IPS-18a (cell line): ENCODE data around the gene ENTR1.

Experiments used
- H3K27ac ChIP-seq: one replicate; pipeline ENCODE4 v1.5.1; 2013; ENCODE audit warnings: low read length
- H3K27me3 ChIP-seq: one replicate; pipeline ENCODE4 v1.6.1; 2013; ENCODE audit warnings: mild to moderate bottlenecking, low read length; ENCODE audit not compliant: control insufficient read depth, insufficient read depth
- H3K36me3 ChIP-seq: one replicate; pipeline ENCODE4 v1.6.1; 2013; ENCODE audit warnings: low read depth, low read length; ENCODE audit not compliant: control insufficient read depth
- H3K4me1 ChIP-seq: one replicate; pipeline ENCODE4 v1.6.1; 2013; ENCODE audit warnings: low read depth, low read length; ENCODE audit not compliant: control insufficient read depth
- H3K4me3 ChIP-seq: one replicate; pipeline ENCODE4 v1.5.1; 2013; ENCODE audit warnings: low read length
- H3K9ac ChIP-seq: one replicate; pipeline ENCODE4 v1.6.1; 2013; ENCODE audit warnings: mild to moderate bottlenecking, low read length, moderate library complexity
- H3K9me3 ChIP-seq: one replicate; pipeline ENCODE4 v1.6.1; 2013; ENCODE audit warnings: low read depth, low read length; ENCODE audit not compliant: control insufficient read depth

The ENTR1 gene

DNA sequence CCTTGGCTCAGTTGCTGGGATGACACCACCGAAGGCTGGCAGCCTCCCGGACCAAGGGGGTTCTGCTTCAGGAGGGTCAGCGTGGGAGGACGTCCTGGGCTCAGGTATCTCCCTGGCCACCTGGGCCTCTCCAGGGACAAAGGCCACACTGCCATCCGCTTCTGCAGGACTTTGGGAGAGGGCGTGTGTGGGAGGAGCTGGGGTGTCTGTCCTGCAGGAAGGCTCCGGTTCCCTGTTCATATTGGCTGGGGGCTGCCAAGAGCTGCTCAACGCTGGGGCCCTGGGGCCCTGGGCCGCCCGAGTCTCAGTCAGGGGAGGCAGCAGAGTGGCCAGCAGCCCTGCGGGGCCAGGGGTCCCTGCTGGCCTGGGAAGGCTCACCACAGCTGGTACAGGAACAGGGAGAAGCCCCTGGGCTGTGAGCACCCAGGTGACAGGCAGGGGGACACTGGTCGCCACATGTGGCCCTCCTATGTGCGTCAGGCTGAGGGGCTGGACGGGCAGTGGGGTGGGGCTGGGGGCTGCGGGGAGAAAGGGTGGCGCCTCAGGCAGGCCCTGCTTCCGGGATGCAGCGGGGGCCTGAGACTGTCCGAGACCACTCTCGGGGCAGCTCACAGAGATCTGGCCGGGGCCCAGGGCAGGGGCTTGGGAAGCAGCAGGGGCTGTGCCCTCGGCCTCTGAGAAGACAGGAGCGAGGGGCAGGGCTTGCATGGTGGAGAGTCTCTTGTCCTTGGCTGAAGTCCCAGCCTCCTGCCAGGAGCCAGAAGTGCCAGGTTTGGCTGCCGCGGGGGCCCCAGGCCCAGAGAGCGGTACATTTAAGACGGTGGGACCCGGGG is 32.0 kb downstream of the ENTR1 start:
- no peak overlapping the region for H3K9ac ChIP-seq
- H3K27ac ChIP-seq = no peak overlapping the region
- no peaks in the 10 kb centered on the region for H3K9me3 ChIP-seq
- no peaks in the 10 kb centered on the region for H3K27me3 ChIP-seq
- H3K4me3 ChIP-seq = no peak overlapping the region
- H3K36me3 ChIP-seq = peaks cover 41% of the 10 kb centered on the region
- H3K4me1 ChIP-seq = no peaks in the 10 kb centered on the region

DNA sequence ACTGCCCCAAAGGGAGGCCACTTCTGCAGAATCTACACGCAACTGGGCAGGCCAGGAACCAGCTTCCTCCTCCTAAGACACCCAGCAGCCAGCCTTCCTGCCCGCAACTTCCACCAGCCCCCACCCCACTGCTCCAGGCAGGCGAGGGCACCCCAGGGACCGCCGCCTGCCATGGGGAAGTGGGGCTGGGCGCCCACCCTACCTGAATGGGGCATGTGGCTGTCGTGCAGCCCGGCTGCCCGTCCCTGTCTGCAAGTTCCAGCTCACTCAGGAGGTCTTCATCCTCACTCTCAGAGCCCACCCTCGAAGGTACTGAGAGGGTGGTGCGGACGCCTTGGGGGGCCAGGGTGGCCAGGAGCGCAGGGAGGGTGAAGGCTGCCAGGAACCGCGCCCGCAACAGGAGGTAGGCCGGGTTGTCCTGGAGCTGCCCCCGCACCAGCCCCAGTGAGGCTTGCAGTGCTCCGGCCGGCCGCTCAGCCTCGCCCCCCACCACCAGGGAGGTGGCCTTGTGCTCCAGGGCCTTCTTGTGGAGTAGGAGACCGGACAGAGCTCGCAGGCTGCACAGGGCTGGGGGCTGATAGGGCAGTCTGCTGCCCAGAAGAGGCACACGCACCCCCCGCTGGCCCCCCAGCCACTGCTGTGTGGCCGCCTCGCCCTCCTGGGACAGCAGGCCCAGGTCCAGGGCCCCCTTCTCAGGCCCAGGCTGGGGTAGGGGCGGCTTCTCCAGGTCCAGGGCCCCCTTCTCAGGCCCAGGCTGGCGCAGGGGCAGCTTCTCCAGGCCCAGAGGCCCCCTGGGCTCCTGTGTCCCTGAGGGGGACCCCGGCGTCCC is 32.9 kb downstream of the ENTR1 start:
- no peaks in the 10 kb centered on the region for H3K9me3 ChIP-seq
- no peak overlapping the region for H3K27ac ChIP-seq
- H3K9ac ChIP-seq = no peak overlapping the region
- H3K4me3 ChIP-seq = no peak overlapping the region
- H3K4me1 ChIP-seq = no peaks in the 10 kb centered on the region
- H3K27me3 ChIP-seq = no peaks in the 10 kb centered on the region
- H3K36me3 ChIP-seq = peaks cover 33% of the 10 kb centered on the region

DNA sequence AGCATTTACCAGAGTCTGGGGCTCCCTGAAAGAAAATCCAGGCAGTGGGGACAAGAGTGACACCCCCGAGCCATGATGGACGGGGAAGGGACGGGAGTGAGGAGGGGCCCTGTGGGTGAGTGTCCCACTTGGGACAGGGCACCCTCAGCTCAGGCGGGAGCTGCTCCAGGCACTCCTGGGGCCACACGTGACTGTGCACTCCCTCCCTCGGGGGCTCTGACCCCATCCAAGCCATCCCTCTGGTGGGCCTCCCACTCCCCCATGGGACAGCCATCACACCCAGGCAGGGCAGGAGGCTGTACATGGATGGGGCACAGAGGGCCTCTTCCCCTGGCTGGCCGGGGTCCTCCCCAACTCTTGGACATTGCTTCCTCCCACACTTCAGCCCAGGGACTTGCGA is 34.0 kb downstream of the ENTR1 start:
- no peak overlapping the region for H3K27ac ChIP-seq
- no peak overlapping the region for H3K9ac ChIP-seq
- H3K4me3 ChIP-seq = no peak overlapping the region
- H3K4me1 ChIP-seq = no peaks in the 10 kb centered on the region
- peaks cover 23% of the 10 kb centered on the region for H3K36me3 ChIP-seq
- H3K9me3 ChIP-seq = no peaks in the 10 kb centered on the region
- H3K27me3 ChIP-seq = no peaks in the 10 kb centered on the region

DNA sequence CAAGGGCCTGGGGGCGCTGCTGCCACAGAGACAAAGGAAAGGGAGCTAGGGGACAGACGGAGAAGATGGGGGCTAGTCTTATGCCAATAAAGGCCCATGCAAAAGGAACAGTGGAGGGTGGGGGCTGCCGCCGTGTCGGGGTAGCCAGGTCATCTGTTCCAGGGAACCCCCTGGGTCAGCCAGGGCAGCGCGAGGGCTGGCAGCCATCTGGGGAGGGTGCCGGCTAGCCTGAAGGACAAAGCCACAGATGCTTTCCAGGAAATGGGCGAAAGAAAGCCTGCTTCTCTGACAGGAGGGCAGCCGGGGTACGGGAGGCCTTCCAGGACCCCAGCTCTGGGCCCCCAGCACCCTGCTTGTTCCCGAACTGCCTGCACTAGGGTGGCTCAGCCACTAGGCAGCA is 35.3 kb downstream of the ENTR1 start:
- Histone ChIP-seq H3K4me1 (no peaks in the 10 kb centered on the region), H3K27ac (no peak overlapping the region), H3K9me3 (no peaks in the 10 kb centered on the region), H3K27me3 (no peaks in the 10 kb centered on the region), H3K4me3 (no peak overlapping the region), H3K9ac (no peak overlapping the region), H3K36me3 (peaks cover 11% of the 10 kb centered on the region)

DNA sequence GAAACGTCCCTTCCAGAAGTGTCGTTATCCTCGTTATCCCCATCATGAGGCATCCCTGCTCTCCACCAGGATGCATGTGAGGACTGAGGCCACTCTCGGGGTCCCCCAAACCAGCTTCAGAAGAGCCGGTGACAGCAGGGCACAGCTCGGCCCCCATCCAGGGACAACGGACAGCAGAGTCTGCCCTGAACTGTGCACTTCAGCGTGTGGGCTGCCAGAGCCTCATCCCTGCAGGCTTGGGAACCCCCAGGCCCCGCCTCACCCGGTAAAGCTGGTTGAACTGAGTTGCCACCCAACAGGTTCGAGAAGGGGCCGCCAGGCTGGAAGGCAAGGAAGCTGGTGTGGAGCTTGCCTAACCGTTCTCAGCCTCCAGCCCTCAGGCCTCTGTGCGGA is 36.2 kb downstream of the ENTR1 start:
- H3K4me1 ChIP-seq = no peaks in the 10 kb centered on the region

DNA sequence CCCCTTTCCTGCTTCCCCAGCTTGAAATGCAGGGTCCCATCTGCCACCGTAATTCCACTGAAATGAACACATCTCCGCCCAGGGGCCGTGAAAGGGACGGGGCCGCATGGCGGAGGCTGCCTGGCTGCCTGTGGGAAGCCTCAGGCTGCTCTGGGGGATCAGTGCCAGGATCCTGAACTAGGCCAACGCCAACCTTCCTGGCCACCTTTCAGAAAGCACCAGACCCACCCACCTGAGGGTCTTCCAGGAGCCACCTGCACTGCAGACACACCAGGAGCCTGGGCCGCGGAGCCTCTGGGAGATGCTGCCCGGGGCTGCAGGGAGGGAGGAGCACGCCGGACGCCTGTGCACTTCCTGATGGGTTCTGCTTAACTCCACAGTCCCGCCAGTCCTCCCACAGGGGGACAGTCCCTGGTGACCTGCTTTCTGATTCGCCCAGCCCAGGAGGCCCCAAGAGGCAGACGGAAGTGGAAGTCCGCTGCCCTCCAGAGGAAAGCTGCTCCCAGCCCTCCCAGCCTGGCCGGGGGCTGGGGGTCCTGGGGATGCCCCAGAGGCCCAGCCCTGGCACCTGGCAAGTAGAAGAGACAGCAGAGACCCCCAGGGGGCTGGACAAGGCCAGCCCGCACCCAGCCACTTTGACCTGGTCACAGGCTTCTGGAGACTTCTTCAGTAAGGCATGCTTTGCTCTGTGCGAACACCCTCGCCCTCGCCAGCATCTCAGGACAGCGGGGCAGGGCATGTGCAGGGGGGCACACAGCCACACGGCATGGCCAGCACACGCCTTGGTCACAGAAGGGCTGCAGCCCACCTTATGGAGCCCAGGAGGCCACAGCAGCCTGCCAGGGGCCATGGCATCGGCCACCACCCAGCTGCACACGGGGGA is 36.9 kb downstream of the ENTR1 start, which contains the start of gene CARD9:
Gene CARD9 (minus strand): TSS at position 370 of the 883 bp plus-strand sequence. CDS start 1,591 bp downstream, outside the sequence.
- Histone ChIP-seq H3K27me3 (no peaks in the 10 kb centered on the region), H3K27ac (no peak within 1 kb of the TSS), H3K9me3 (no peaks in the 10 kb centered on the region), H3K4me3 (no peak within 1 kb of the TSS), H3K4me1 (no peaks in the 10 kb centered on the region), H3K9ac (no peak within 1 kb of the TSS), H3K36me3 (peaks cover 6% of the 10 kb centered on the region)

More for the DNA sequence above, 36.2 kb downstream of the ENTR1 start:
- peaks cover 6% of the 10 kb centered on the region for H3K36me3 ChIP-seq
- H3K27ac ChIP-seq = no peak overlapping the region
- no peak overlapping the region for H3K9ac ChIP-seq
- H3K4me3 ChIP-seq = no peak overlapping the region
- no peaks in the 10 kb centered on the region for H3K27me3 ChIP-seq
- H3K9me3 ChIP-seq = no peaks in the 10 kb centered on the region

DNA sequence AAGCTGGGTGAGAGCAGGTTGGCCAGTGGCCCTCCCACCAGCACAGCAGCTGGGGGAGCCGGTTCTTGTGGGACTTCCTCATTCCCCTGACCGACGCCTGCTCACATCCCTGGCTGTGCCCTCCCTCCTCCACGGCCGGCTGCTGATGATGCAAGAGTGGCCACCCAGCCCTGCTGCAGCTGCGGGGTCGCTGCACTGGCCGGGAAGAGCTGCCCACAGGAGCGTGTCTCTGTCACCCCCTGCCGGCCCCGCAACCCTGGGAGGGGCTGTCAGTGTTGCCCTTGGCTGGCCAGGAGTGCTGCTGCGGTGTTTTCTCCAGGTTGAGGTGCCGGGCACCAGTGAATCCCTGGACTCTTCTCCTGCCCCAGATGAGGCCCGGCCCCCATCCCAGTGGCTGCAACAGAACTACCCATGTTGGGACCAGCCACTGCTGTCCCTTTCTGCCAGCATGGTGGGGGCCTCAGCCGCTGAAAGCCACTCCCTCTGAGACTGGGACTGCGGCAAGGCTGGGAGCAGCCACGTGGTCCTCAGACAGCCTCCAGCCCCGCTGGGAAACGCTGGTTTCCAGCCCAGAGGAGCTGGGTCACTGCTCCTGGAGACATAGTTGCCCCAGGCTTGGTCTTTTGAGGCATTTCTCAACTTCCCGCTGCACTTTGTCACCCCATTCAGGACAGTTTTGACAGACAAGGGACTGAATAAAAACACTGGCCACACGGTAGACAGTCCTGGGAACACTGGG is 37.7 kb downstream of the ENTR1 start:
- H3K4me1 ChIP-seq = no peaks in the 10 kb centered on the region
- no peak overlapping the region for H3K4me3 ChIP-seq
- H3K27ac ChIP-seq = no peak overlapping the region
- no peaks in the 10 kb centered on the region for H3K27me3 ChIP-seq
- H3K9me3 ChIP-seq = no peaks in the 10 kb centered on the region
- H3K36me3 ChIP-seq = peaks cover 6% of the 10 kb centered on the region
- no peak overlapping the region for H3K9ac ChIP-seq

DNA sequence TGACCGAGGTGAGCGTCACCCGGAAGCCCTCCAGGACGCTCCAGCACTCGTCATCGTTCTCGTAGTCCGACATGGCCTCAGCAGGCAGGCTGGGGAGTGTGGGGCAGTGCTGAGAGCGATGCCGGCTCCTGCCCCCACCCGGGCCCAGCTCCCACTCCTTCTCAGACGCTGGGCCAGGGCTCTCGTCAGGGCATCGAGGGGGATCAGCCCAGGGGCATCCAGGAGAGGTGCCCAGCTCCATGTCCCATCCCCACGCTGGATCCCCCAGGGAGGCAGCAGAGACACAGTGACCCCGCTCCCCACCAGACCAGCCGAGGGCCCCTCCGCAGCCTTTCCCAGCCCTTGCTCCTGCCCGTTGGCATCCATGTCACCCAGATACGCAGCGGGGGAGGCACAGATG is 38.4 kb downstream of the ENTR1 start:
- Histone ChIP-seq H3K9me3 (no peaks in the 10 kb centered on the region), H3K27me3 (no peaks in the 10 kb centered on the region), H3K27ac (no peak overlapping the region), H3K4me1 (no peaks in the 10 kb centered on the region), H3K4me3 (no peak overlapping the region), H3K9ac (no peak overlapping the region), H3K36me3 (peaks cover 6% of the 10 kb centered on the region)

DNA sequence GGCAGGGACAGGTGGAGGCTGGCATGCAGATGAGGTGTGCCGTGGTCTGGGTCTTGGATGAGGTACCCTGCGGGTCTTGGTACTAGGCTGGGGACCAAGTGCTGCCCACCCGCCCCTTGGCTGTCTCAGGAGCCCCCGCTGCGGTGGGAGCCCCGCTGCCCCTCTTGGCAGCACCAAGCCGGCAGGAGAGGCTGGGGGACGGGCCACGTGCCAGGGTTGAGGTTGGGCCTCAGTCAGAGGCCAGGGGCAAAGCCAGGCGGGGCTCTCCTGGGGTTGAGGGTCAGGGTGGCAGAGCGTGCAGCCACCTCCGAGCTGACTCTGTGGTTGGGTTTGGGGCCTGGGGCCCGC is 38.9 kb downstream of the ENTR1 start:
- no peak overlapping the region for H3K9ac ChIP-seq
- H3K4me1 ChIP-seq = no peaks in the 10 kb centered on the region
- H3K27me3 ChIP-seq = no peaks in the 10 kb centered on the region
- H3K4me3 ChIP-seq = no peak overlapping the region
- H3K36me3 ChIP-seq = peaks cover 6% of the 10 kb centered on the region
- no peak overlapping the region for H3K27ac ChIP-seq
- no peaks in the 10 kb centered on the region for H3K9me3 ChIP-seq

DNA sequence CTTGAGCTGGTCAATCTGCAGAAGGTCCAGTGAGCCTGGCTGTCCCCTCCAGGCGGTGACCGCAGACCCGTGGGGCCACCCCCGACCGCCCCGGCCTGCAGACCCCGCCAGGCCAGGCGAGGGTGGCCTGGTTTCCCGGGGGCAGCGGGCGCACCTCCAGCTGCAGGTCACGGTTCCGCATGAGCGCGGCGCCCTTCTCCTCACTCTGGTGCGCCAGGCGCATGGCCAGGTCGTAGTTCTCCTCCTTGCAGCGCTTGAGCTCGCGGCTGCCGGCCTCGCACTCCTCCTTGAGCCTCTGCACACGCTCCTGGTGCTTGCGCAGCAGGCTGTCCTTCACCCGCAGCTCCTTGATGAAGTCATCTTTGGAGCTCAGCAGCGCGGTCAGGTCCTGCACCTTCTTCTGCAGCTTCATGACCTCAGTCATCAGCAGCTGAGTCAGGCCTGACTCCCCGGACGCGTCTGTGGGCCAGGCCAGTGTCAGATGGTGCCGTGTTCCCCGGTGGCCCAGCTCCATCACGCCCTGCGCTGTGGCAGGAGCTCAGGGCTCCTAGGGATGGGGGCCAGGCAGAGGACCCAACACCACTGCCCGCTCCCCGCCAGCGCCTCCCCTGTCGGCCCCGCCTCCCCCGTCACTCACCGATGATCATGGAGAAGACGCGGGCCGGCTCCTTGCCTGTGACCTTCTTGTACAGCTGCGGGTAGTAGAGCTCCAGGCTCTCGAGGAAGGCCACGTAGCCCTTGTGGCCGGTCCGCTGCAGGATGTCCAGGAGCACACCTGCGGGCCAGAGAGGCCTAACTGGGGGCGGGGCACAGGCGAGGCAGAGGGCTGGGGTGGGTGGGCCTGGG is 39.5 kb downstream of the ENTR1 start:
- Histone ChIP-seq H3K4me1 (no peaks in the 10 kb centered on the region), H3K27me3 (no peaks in the 10 kb centered on the region), H3K9ac (no peak overlapping the region), H3K27ac (no peak overlapping the region), H3K9me3 (no peaks in the 10 kb centered on the region), H3K4me3 (no peak overlapping the region), H3K36me3 (peaks cover 4% of the 10 kb centered on the region)
